ENCODE results near the gene SPATA20.

Gene SPATA20

DNA sequence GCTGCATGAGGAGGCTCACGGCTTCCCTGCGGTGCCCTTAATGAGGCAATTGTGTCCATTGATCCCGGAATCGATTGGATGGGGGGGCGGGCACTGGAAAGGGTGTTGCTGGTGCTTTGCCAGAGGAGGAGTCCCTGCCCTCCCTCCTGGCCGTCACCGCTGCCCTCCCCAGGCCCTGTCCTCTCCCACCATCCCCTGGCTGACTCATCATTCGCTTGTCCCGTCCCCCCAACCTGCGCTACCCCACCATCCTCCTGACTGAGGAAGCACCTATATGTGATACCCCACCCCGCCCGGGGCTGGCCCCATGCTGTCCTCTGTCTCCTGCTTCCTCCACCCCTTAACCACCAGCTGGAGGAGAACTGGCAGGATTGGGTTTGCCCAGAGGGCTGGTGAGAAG lies 34.3 kb downstream of the SPATA20 start:
- no peak for DNase-seq

DNA sequence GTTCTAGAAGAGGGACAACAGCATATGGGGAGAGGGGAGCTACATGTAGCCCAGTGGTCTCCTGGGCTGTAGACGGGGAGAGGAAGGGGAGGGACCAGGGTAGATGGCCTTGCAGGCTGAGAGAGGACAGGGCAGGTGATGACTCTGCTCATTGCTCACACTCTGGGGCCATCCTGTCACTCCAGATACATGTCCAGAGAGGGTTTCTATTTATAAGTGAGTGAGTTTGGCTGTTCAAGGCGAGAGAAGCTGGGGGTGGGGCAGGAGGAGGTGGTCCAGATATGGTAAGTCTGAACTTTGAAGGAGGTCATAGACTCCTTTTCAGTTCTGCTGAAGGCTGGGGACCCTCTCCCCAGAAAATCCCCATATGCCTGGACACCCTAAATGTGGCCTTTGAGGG lies 35.8 kb downstream of the SPATA20 start:
- no peak for DNase-seq

DNA sequence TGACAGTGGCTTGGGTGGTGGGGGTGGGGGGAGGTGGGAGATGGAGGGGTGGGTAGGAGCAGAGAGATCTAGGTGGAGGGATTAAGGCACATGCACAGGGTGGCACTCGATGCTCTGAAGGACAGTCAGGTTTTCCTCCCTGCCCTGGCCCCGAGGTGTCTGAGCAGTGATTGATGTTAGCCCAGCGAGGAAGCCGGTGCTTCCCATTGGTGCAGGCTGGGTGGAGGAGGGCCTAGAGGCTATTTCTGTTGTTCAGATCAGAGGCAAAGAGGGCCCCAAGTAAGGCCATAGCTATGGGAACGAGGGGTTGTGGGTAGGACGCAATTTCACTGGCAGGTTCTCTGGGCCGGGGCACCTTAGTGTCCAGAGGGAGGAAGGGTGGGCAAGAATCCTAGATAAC lies 36.7 kb downstream of the SPATA20 start:
- no peak for DNase-seq

DNA sequence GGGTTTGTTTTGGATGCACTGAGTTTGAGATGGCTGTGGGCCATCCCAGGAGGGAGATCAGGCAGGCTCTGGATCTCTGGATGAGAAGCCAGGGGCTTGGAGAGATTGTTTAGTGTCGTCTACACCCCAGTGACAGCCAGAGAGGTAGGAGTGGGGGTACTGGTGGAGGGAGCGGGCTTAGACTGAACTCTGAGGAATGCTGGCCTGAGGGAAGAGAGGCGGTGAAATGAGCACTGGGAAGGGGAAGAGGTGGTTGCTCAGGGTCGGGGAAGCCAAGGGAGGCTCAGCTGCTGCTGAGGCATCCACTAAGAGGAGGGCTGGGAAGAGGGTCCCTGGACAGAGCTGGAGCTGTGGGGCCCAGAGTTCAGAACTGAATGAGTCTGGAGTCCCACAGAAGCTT lies 37.1 kb downstream of the SPATA20 start:
- DNase-seq, result no peak

DNA sequence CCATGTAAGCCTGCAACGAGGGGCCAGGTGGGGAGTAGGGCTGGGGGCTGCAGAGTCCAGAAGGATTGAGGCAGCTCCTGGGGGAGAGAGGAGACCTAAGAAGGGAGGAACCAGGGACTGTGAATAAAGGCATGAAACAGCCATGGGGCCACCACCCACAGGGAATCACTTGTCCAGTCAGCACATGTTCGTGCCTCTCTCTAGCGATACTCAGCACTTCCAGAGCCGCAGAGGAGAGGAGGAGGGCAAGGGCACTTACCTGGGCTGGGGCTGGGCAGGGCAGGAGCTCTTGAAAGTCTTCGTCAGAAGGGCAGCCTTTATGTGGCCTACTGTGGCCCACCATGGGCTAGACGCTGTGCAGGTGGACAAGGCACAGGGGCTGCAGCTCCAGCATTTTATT lies 37.8 kb downstream of the SPATA20 start:
- DNase-seq, result no peak

DNA sequence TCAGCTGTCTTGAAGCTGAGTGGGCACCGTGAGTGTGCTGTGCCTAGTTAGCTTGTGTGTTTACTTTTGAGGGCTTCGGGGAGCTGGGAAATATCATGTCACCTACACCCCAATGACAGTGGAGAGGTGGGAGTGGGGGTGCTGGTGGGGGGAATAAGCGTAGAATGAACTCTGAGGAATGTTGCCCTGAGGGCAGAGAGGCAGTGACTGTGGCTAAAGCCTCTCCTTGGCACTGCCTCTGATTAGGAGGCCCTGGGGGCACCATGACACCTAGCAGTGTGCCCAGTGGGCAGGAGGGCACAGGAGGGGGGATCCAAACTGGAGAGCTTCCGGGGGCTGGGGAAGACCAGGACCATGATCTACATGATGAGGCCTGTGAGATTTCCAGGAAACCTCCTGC lies 38.4 kb downstream of the SPATA20 start:
- no peak for DNase-seq

DNA sequence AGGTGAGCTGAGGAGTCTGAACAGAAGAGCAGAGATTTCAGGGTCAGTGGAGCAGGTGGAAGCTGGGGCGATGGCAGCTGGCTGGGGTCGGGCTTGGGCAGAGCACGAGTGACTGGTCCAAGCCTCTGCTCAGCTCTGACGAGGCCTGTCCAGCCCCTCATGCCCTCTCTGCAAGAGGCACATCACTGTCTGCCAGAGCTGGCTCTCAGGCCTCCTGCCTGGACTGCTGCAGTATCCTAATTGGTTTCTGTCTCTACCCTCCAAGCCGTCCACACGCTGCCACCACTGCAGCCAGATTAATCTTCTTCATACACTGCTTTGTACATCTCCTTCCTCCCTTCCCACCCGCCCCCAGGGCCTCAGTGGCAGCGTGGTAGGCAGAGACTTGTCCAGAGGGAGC lies 38.9 kb downstream of the SPATA20 start:
- DNase-seq, result no peak

DNA sequence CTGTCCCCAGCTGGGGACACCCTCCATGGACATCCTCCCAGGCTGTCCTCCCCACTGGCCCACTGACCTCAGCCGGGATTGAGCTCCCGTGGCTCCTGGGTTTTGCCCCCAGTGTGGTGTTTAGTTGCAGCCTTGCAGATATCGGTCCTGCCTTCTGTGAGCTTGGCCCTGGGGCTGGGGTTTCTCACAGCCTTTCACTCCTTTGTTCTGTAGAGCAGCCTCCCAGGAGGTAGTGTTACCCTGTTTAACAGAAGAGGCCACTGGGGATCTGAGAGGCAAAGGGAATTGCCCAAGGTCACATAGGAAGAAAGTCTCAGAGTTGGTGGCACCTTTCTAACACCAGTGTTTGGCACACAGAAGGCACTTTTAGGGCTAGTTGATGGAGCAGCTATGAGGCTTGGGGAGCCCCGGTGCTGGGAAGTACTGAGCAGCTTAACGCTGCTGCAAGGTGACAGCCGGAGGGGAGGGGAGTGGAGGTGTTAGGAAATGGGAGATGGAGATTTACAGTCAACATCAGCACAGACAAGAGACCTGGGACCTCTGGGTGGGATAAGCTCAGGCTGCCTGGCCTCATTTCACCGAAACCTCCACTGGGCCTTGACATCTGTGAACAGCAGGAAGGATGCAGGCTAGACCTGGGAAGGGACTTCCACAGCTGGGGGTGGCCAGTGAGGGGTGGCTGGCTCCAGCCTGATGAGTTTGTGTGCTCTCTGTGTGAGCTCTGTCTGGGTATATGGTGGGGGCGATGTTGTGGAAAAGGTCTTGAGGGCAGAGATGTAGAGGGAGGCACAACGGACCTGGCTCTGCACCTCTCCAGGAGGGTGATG lies 39.7 kb downstream of the SPATA20 start:
- DNase-seq, result no peak

DNA sequence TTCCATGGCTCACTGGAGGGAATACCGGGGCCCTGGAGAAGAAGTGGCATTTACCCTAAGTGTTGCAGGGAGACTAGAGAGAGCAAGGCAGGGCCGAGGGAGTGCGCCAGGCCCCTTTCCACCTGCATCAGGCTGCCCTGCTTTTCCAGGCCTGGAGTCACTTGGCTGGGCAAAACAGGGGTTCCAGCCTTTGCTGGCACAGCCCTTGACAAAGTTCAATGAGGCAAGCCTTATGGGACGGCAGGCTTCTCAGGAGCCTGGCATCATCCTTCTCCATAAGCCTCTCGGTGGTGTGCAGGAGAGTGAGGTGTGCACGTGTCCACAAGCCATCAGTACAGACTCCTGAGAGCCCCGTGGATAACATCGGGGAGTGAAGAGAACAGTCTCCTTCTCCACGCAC lies 40.6 kb downstream of the SPATA20 start:
- DNase-seq, result no peak

DNA sequence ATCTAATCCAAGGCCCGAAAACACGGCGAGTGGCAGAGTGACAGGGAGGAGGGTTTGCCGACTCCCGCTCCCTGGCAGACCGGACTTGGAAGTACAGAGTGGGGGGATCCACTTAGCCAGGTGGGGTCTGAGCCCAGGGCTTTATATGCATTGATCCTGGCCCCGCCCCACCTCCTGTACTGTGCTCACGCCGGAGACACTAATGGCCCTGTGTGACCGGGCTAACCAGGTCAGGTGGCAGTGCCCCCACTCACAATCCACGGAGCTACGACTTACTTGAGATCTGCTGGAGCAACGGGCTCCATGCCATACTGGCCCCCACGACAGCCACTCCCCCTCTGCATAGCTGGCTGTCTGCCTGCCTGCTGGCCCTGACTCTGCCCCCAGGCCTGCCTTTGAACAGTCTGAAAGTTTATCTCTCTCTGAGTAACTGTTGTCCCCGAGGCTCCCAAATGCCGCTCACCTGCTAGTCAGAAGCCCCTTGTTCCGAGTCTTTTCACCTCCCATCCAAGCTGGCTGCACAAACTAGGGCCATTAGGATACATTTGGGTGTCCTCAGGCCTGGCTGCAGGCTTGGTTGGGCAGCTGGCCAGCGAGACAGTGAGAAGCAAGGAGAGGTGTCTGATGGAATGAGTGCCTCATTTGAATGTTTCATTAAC lies 41.5 kb downstream of the SPATA20 start:
- no peak for DNase-seq

DNA sequence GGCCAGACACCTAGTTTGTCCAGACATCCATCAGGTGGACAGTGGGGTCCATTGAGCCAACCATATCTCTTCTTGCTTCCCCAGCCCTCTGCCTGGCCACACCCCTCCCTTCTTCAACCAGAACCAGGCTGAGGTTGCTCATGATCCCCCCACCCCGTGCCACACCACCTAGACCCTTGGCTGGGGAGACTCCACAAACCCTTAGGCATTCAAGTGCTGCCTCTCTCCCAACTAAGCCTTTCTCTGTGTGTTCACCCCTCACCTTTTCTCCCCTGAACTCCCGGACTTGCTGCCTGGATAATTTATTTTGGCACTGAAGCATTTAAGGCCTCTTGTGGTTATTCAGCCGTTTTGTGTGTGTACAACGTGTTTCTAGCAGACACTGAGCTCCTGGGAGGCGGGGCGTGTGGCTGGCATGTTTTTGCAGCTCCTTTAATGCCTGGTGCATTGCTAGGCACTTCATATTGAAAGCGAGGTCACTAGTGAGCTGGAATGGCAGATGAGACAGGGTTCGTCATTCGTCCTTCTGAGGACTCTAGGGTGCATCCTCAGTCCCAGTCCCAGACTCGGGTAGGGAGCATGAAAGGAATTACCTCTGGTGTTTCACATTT lies 42.2 kb downstream of the SPATA20 start:
- no peak for DNase-seq

DNA sequence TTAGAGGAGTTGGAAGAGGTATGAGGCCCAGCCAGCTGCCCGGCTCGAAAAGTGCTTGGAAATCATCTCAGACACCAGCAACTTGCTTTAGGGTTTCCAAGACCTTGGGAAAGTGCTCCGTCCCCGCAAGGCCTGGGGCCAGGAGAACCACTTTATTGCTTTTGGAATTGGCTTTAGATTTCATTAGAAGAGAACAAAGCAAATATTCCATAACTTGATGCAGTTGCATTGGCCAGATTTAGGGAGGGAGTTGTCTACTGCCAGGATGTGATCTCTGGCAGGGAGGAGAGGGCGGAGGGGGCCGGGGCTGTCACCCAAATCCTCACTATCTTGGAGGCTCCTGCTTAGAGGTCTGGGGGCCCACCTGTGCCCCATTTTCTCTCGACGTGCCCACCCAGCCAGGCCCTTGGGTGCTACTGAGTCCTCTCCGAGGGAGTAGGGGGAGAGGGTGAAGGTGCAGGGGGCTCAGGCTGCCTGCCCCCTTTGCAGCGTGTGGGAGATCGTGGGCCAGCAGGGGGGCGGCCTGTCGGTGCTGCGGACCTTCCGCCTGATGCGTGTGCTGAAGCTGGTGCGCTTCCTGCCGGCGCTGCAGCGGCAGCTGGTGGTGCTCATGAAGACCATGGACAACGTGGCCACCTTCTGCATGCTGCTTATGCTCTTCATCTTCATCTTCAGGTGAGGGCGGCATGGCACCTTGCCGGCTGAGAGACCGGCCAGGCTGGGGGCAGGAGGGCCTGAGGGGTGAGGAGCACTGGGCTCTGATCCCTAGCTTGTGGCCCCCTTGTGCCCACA lies 44.2 kb downstream of the SPATA20 start:
- no peak for DNase-seq

DNA sequence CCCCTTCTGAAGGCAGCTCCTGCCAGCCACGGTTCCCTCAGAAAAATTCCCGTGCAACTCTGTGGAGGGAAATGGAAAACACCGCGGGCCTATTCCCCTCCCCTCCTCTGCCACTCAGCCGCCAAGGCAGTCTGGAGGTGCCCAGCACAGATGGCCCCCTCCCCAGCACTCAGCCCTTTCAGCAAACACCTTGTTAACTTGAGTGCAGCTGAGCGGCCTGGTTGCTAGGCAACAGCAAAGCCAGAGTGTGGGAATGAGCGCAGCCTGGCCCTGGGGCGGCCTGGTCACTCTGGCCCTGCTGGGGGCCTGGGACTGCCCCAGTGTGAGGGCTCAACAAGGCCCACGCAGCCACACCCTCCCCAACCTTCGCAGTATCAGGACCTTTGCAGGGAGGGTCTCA lies 46.3 kb downstream of the SPATA20 start:
- no peak for DNase-seq

DNA sequence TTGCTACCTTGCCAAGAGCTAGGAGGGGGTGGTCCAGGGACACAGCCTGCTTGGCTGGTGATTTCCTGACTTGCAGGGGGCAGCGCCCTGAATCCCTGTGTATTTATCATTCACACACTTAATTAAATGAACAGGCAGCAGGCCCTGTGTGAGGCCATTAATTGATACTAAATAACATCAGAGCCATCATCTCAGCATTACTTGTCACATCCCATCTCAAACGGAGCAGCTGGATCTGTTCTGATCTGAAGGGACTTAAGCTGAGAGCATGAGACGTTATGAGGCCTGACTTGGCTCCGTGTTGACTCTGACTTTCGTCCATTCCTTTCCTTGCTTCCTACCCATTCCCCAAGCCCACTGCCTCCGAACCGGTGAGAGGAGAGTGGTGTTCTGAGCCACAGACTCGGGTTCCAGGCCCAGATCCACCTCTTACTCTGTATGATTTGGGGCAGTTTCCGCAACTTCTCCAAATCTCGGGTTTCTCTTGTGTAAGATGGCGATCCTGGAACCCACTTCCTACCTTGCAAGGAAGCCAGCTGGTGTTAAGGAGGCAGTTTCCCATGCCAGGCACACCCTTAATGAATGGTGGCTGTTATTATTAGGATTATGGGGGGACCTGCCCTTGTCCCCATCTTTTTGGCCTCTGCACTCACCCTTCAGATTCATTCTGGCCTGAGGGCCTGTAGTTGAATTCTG lies 47.3 kb downstream of the SPATA20 start:
- no peak for DNase-seq

DNA sequence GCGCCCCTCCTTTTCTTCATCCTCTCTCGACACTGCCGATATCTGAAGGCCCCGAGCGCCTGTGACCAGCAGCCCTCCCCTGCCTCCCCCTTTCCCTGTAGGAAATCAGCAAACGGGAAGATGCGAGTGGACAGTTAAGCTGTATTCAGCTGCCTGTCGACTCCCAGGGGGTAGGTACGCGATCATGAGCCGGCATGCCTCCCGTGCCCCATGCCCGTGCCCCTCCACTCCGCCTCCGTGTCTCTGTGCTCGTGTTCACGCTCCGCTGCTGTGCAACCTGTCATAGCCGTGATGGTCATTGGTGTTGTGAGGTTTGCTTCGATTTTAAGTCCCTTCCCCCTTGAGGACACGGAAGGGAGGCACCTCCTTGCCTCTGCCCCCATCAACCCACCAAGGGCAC lies 47.9 kb downstream of the SPATA20 start:
- DNase-seq, result no peak

DNA sequence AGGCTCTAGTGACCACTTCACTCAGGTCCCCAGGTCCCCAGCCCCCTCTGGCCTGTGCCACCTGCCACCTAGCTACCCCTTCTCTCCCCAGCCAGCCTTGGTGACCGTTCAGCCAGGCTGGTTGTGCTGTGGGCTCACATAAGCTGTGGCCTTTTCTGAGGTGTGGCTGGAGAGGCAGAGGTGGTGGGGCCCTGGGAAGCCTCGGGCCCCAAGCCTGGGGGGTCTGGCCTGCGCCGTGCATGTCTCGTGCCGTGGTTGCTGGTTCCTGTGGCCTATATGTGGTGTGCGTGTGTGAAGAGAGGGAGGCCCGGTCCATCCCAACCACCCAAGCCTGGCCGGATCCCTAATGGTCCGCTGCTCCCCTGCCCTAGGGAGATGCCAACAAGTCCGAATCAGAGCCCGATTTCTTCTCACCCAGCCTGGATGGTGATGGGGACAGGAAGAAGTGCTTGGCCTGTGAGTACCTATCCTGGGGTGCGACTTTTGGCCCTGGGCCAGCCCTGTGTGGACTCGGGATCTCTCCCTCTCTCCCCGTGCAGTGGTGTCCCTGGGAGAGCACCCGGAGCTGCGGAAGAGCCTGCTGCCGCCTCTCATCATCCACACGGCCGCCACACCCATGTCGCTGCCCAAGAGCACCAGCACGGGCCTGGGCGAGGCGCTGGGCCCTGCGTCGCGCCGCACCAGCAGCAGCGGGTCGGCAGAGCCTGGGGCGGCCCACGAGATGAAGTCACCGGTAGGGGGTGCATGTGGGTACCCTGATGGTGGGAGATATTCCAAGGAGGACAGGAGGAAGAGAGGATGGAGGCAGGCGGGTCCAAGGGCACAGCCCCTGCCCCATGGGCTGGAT lies 49.4 kb downstream of the SPATA20 start:
- no peak for DNase-seq

DNA sequence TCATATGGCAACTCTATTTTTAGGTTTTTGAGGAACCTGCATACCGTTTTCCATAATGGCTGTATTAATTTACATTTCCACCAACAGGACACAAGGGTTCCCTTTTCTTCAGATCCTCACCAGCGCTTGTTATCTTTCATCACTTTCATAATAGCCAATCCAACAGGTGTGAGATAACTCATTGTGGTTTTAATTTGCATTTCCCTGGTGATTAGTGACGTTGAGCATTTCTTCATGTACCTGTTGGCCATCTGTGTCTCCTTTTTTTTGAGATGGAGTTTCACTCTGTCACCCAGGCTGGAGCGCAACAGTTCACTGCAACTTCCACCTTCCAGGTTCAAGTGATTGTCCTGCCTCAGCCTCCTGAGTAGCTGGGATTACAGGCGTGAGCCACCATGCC lies 51.5 kb downstream of the SPATA20 start:
- DNase-seq, result no peak

DNA sequence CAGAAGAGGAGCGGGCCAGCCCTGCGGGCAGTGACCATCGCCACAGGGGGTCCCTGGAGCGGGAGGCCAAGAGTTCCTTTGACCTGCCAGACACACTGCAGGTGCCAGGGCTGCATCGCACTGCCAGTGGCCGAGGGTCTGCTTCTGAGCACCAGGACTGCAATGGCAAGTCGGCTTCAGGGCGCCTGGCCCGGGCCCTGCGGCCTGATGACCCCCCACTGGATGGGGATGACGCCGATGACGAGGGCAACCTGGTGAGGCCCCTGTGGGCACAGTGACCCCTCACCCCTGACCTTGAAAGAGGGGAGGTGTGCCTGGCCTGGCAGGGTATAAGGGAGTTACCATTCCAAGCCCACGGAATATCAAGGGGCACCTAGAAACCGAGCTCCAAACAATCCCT lies 52.6 kb downstream of the SPATA20 start:
- DNase-seq, result no peak

DNA sequence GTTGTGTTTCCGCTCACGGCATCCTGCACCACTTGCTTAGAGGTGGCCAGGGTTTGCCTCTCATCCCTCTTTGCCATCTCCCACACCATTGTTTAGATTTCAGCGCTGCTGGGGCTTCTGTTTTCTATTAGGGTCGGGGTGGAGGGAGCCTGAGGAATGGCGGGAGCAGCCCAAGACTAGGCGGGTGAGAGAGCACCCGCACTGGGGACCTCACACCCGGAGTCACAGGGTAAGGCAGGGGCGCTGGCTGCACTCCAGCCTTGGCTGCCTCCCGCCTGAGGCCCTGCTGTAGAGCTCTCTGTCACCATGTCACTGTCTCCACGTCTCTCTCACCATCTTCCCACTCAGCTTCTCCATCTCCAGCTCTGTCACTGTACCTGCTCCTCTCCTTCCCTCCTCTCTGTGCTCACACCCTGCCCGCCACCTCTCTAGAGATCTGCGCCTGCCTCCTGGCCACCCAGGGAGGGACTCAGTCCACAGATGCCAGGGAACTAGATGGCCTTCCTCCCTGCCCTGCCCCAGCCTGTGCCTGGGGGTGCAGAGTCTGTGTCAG lies 54.9 kb downstream of the SPATA20 start:
- DNase-seq, result no peak

DNA sequence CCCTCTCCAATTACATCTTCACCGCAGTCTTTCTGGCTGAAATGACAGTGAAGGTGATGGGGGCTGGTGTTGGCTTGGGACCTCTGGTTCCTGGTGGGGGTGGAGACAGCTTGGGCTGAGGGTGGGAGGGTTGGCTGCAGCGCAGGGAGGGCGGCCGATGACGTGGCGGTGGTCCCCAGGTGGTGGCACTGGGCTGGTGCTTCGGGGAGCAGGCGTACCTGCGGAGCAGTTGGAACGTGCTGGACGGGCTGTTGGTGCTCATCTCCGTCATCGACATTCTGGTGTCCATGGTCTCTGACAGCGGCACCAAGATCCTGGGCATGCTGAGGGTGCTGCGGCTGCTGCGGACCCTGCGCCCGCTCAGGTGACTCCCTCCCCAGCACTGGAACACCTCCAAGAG lies 55.9 kb downstream of the SPATA20 start:
- no peak for DNase-seq

DNA sequence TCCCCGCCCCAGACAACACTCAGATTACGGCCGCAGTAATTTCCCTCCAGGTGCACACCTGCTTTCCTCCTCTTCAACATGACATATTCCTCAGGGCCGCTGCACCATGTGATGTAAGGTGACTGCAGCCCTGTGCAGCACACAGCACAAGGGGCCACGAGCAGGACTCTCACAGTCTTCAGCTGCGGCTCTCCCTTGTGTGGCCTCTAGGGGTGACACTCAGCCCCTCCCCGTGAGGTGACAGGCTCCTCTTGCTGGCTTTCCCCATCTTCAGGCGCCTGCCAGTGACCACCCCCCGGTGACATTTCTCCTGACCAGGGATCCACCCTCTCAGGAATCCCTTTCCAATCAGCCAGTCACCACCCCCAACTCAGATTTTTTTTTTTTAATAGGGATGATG lies 56.4 kb downstream of the SPATA20 start:
- no peak for DNase-seq

DNA sequence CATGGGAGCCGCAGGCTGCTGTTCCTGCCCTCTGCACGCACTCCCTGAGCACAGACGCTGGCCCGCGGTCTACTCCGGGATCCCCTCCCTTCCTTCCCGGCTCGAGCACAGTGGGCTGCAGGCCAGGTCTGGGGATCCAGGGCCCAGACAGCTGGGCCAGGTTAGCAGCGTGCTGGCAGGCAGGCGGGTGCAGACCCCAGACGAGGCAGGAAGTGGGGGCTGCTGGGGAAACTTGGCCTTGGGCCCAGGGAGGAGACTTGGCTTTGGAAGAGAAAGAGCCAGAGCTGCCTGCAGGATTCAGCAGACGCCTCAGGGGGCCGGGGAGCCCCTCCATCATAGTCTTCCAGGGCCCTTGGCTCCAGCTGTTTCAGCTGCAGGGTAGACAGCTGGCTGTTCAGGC lies 57.5 kb downstream of the SPATA20 start:
- no peak for DNase-seq
